SK-N-SH (cell line): ENCODE results near the gene TMEM132D. TPM values are rescaled to one million over a fixed set of nuclear protein-coding genes. Genes with fewer than 3 reads are reported as not detected.

Experiments used
- CTCF ChIA-PET: fragments of 300-600, 350-600 bp; formaldehyde crosslinking; extraction: SDS; loops from one replicate; lab custom pipeline; 2021; lab: Yijun Ruan, JAX
- POLR2A ChIA-PET: fragments of 350-600 bp; sonication (Branson Sonifier 250); formaldehyde crosslinking; extraction: SDS; loops from one replicate; lab custom pipeline; 2020; ENCODE audit warnings: antibody characterized with exemption, inconsistent platforms; lab: Yijun Ruan, JAX
- DNase-seq: peaks from one replicate; pipeline ENCODE4 v3.0.0; 2012
- H2AFZ ChIP-seq: fragments of 200-600 bp; sonication (generic); 2 replicates; pipeline ENCODE4 v1.8.1; 2016; ENCODE audit warnings: antibody characterized with exemption, mild to moderate bottlenecking, low read depth
- H3F3A ChIP-seq: fragments of 200-600 bp; sonication (generic); replicated peaks from 2 replicates; pipeline ENCODE3; 2016; ENCODE audit warnings: antibody characterized with exemption, mild to moderate bottlenecking; ENCODE audit not compliant: insufficient read depth
- H3K27ac ChIP-seq, 2 experiments: fragments of 200-500 bp in 1 of 2; fragments of 200-600 bp in 1 of 2; sonication (Bioruptor generic) in 1 of 2; sonication (generic), shearing (Covaris generic) in 1 of 2; 2 replicates each; pipeline versions ENCODE4 v1.5.1 to v1.6.1; 2014 to 2016; ENCODE audit warnings: low read depth in 2 of 2, inconsistent platforms in 1 of 2, low read length in 1 of 2, mild to moderate bottlenecking in 1 of 2, mixed read lengths in 1 of 2
- H3K27me3 ChIP-seq: fragments of 200-600 bp; sonication (generic), shearing (Covaris generic); 2 replicates; pipeline ENCODE4 v1.6.1; 2016; ENCODE audit warnings: mixed run types; ENCODE audit not compliant: insufficient read depth
- H3K36me3 ChIP-seq, 2 experiments: fragments of 200-500 bp in 1 of 2; fragments of 200-600 bp in 1 of 2; sonication (Bioruptor generic) in 1 of 2; sonication (generic) in 1 of 2; replicated peaks in 1 of 2; 2 replicates each; pipeline versions ENCODE3 to v1.5.1; 2014 to 2016; ENCODE audit warnings: low read length in 1 of 2, mild to moderate bottlenecking in 1 of 2; ENCODE audit not compliant: insufficient read depth in 2 of 2, control insufficient read depth in 1 of 2
- H3K4me1 ChIP-seq, 2 experiments: fragments of 200-500 bp in 1 of 2; fragments of 200-600 bp in 1 of 2; sonication (Bioruptor generic) in 1 of 2; sonication (generic), shearing (Covaris generic) in 1 of 2; 2 replicates each; pipeline versions ENCODE4 v1.5.1 to v1.6.1; 2014 to 2016; ENCODE audit warnings: low read depth in 1 of 2, low read length in 1 of 2, mixed run types in 1 of 2; ENCODE audit not compliant: insufficient read depth in 2 of 2, control insufficient read depth in 1 of 2
- H3K4me2 ChIP-seq: fragments of 200-600 bp; sonication (generic), shearing (Covaris generic); 2 replicates; pipeline ENCODE4 v1.6.1; 2017; ENCODE audit warnings: mixed run types
- H3K4me3 ChIP-seq, 2 experiments: fragments of 200-500 bp in 1 of 2; fragments of 200-600 bp in 1 of 2; sonication (Bioruptor generic) in 1 of 2; sonication (generic), shearing (Covaris generic) in 1 of 2; 2 replicates each; pipeline versions ENCODE4 v1.5.1 to v1.8.1; 2014 to 2016; ENCODE audit warnings: low read depth in 2 of 2, inconsistent platforms in 1 of 2, low read length in 1 of 2, mild to moderate bottlenecking in 1 of 2, mixed read lengths in 1 of 2, moderate library complexity in 1 of 2
- H3K79me2 ChIP-seq: fragments of 200-600 bp; sonication (generic); 2 replicates; pipeline ENCODE4 v1.8.1; 2017; ENCODE audit warnings: mild to moderate bottlenecking; ENCODE audit not compliant: insufficient read depth
- H3K9ac ChIP-seq: fragments of 200-600 bp; sonication (generic); 2 replicates; pipeline ENCODE4 v1.6.1; 2017; ENCODE audit warnings: mixed run types
- H3K9me2 ChIP-seq: fragments of 200-600 bp; sonication (generic); 2 replicates; pipeline ENCODE4 v1.6.1; 2017; ENCODE audit warnings: mixed run types
- H3K9me3 ChIP-seq: fragments of 200-600 bp; sonication (generic); 2 replicates; pipeline ENCODE4 v1.6.1; 2017; ENCODE audit warnings: mixed run types, mild to moderate bottlenecking, moderate library complexity
- H4K20me1 ChIP-seq: fragments of 200-600 bp; sonication (generic); 2 replicates; pipeline ENCODE4 v1.6.1; 2017; ENCODE audit warnings: mild to moderate bottlenecking, mixed run types; ENCODE audit not compliant: insufficient read depth
- CHD2 ChIP-seq: fragments of 150-350 bp; IDR thresholded peaks from 2 replicates; pipeline ENCODE4 v1.6.1; 2018; ENCODE audit warnings: low read length; ENCODE audit not compliant: partially characterized antibody
- ELF1 ChIP-seq: IDR thresholded peaks from 2 replicates; pipeline ENCODE4 v1.4.0; 2012
- EP300 ChIP-seq, 2 experiments: IDR thresholded peaks; 2 replicates each; pipeline versions ENCODE4 v1.4.0 to v1.6.1; 2012; ENCODE audit warnings: borderline replicate concordance in 1 of 2, low read depth in 1 of 2, low read length in 1 of 2
- EZH2phosphoT487 ChIP-seq: fragments of 200-600 bp; sonication (generic); IDR thresholded peaks from 2 replicates; pipeline ENCODE4 v1.6.1; 2017; ENCODE audit warnings: low read depth, mixed run types, mild to moderate bottlenecking, antibody characterized with exemption, moderate library complexity, borderline replicate concordance
- MXI1 ChIP-seq: IDR thresholded peaks from 2 replicates; pipeline ENCODE4 v1.6.1; 2012; ENCODE audit warnings: mild to moderate bottlenecking, low read depth, low read length, improper control_type of control experiment
- RAD21 ChIP-seq: IDR thresholded peaks from 2 replicates; pipeline ENCODE4 v1.6.1; 2012; ENCODE audit warnings: mild to moderate bottlenecking, low read length
- RCOR1 ChIP-seq: fragments of 150-350 bp; IDR thresholded peaks from 2 replicates; pipeline ENCODE4 v1.6.1; 2017; ENCODE audit warnings: antibody characterized with exemption, low read length
- RFX5 ChIP-seq: IDR thresholded peaks from 2 replicates; pipeline ENCODE4 v1.6.1; 2012; ENCODE audit warnings: mild to moderate bottlenecking, improper control_type of control experiment, low read length
- RXRA ChIP-seq: IDR thresholded peaks from 2 replicates; pipeline ENCODE4 v1.4.0; 2012; ENCODE audit warnings: low read depth, mild to moderate bottlenecking, borderline replicate concordance
- SIN3A ChIP-seq: IDR thresholded peaks from 2 replicates; pipeline ENCODE4 v1.6.1; 2012; ENCODE audit warnings: low read depth, mild to moderate bottlenecking, low read length, moderate library complexity, borderline replicate concordance
- TCF12 ChIP-seq: IDR thresholded peaks from 2 replicates; pipeline ENCODE4 v1.4.0; 2012
- WGBS: methylation state at CpG from one replicate; pipeline ENCODE4 v1.1.6; 2017; ENCODE audit warnings: low lambda C conversion rate; 5-methylcytosine and 5-hydroxymethylcytosine counted together
- polyA plus RNA-seq, 3 experiments: library from polyadenylated mRNA; depleted of rRNA; stranded (reverse); fragments of >200 nt; gene quantifications; 2 replicates each; pipeline ENCODE4 v1.2.3, GENCODE V29; 2012
- TF ChIP-seq, protein P1 (sequence below): IDR thresholded peaks from 2 replicates; pipeline ENCODE4 v1.4.0; 2012; ENCODE audit warnings: low read depth, borderline replicate concordance
- TF ChIP-seq, protein P2 (sequence below): IDR thresholded peaks from 2 replicates; pipeline ENCODE4 v1.6.1; 2012; ENCODE audit warnings: mild to moderate bottlenecking, low read depth, low read length, moderate library complexity
- TF ChIP-seq, protein P3 (sequence below): IDR thresholded peaks from 2 replicates; pipeline ENCODE4 v1.4.0; 2012; ENCODE audit warnings: low read depth, borderline replicate concordance
- TF ChIP-seq, protein P4 (sequence below): IDR thresholded peaks from 2 replicates; pipeline ENCODE4 v1.4.0; 2012; ENCODE audit warnings: low read depth
- TF ChIP-seq, protein P5 (sequence below): fragments of 150-350 bp; IDR thresholded peaks from 2 replicates; pipeline ENCODE4 v1.6.1; 2017; ENCODE audit warnings: antibody characterized with exemption, low read length, low read depth, borderline replicate concordance

The TMEM132D gene
- polyA plus RNA-seq, 1 of the 3 experiments (the other 2 are of a cell fraction): not detected

DNA sequence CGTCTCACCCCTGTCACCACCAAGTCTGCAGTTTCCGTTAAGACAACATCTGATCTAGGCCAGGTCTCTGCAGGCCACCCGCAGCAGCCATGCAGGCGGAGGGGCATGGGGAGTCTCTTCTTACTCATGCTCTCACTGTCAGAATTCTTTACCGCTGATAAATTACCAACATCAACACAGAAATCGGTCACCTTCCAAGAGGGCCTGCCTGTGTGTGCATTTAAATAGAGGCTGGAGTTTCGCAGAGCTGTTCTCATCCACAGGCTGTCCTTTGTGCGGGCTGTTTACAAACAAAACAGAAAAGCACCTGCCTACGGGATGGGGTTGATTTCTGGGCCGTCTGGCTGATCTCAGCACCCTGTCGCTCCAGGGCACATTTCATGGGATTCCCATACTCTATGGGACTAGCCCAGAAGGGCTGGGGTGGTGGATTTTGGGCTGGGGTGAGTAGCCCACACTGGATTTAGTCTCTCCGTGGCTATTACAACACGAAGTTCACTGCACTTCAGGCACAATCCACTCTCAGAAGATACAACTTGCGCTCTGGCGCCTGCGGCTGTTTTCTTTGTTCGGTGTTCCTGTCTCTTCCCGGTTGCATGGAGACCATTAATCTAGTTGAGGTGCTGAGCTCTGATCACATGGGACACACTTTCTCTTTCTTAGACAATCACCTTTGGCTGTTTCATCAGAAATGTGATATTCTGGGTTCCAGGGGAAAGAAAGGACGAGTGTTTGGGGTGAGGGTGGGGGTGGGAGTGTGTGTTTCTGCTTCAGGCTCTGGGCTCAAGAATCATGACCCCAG is 719.5 kb downstream of the TMEM132D start:
- Histone ChIP-seq H2AFZ (no peak overlapping the region), H3K36me3 (no peaks in the 10 kb centered on the region), H3K4me2 (no peak overlapping the region), H3K27me3 (no peaks in the 10 kb centered on the region), H3K9ac (no peak overlapping the region), H4K20me1 (no peaks in the 10 kb centered on the region), H3F3A (no peaks in the 10 kb centered on the region), H3K27ac (no peak overlapping the region), H3K79me2 (no peaks in the 10 kb centered on the region), H3K9me2 (no peaks in the 10 kb centered on the region), H3K4me3 (no peak overlapping the region), H3K4me1 (no peaks in the 10 kb centered on the region), H3K9me3 (no peaks in the 10 kb centered on the region)
- ChIA-PET POLR2A (no interaction called here), CTCF (no interaction called here)
- no peak for DNase-seq
- WGBS: 29% methylated on average over 15 of the region's 19 CpGs
- TF ChIP-seq, protein P1, sequence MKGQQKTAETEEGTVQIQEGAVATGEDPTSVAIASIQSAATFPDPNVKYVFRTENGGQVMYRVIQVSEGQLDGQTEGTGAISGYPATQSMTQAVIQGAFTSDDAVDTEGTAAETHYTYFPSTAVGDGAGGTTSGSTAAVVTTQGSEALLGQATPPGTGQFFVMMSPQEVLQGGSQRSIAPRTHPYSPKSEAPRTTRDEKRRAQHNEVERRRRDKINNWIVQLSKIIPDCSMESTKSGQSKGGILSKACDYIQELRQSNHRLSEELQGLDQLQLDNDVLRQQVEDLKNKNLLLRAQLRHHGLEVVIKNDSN: no peak
- TF ChIP-seq EP300 (IDR thresholded peaks at IDR 0.05; ENCODE audit: borderline replicate concordance in 1 of 2, low read depth in 1 of 2, low read length in 1 of 2): no peak
- TF ChIP-seq RAD21: no peak
- no peak for TF ChIP-seq MXI1
- TF ChIP-seq EZH2phosphoT487: no peak
- TF ChIP-seq, protein P2, sequence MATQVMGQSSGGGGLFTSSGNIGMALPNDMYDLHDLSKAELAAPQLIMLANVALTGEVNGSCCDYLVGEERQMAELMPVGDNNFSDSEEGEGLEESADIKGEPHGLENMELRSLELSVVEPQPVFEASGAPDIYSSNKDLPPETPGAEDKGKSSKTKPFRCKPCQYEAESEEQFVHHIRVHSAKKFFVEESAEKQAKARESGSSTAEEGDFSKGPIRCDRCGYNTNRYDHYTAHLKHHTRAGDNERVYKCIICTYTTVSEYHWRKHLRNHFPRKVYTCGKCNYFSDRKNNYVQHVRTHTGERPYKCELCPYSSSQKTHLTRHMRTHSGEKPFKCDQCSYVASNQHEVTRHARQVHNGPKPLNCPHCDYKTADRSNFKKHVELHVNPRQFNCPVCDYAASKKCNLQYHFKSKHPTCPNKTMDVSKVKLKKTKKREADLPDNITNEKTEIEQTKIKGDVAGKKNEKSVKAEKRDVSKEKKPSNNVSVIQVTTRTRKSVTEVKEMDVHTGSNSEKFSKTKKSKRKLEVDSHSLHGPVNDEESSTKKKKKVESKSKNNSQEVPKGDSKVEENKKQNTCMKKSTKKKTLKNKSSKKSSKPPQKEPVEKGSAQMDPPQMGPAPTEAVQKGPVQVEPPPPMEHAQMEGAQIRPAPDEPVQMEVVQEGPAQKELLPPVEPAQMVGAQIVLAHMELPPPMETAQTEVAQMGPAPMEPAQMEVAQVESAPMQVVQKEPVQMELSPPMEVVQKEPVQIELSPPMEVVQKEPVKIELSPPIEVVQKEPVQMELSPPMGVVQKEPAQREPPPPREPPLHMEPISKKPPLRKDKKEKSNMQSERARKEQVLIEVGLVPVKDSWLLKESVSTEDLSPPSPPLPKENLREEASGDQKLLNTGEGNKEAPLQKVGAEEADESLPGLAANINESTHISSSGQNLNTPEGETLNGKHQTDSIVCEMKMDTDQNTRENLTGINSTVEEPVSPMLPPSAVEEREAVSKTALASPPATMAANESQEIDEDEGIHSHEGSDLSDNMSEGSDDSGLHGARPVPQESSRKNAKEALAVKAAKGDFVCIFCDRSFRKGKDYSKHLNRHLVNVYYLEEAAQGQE: no peak
- TF ChIP-seq ELF1: no peak
- no peak for TF ChIP-seq RCOR1
- TF ChIP-seq, protein P3, sequence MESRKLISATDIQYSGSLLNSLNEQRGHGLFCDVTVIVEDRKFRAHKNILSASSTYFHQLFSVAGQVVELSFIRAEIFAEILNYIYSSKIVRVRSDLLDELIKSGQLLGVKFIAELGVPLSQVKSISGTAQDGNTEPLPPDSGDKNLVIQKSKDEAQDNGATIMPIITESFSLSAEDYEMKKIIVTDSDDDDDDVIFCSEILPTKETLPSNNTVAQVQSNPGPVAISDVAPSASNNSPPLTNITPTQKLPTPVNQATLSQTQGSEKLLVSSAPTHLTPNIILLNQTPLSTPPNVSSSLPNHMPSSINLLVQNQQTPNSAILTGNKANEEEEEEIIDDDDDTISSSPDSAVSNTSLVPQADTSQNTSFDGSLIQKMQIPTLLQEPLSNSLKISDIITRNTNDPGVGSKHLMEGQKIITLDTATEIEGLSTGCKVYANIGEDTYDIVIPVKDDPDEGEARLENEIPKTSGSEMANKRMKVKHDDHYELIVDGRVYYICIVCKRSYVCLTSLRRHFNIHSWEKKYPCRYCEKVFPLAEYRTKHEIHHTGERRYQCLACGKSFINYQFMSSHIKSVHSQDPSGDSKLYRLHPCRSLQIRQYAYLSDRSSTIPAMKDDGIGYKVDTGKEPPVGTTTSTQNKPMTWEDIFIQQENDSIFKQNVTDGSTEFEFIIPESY: no peak
- no peak for TF ChIP-seq CHD2
- TF ChIP-seq, protein P4, sequence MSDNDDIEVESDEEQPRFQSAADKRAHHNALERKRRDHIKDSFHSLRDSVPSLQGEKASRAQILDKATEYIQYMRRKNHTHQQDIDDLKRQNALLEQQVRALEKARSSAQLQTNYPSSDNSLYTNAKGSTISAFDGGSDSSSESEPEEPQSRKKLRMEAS: no peak
- TF ChIP-seq RXRA: no peak
- TF ChIP-seq, protein P5, sequence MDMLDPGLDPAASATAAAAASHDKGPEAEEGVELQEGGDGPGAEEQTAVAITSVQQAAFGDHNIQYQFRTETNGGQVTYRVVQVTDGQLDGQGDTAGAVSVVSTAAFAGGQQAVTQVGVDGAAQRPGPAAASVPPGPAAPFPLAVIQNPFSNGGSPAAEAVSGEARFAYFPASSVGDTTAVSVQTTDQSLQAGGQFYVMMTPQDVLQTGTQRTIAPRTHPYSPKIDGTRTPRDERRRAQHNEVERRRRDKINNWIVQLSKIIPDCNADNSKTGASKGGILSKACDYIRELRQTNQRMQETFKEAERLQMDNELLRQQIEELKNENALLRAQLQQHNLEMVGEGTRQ: no peak
- no peak for TF ChIP-seq RFX5
- TF ChIP-seq TCF12: no peak
- no peak for TF ChIP-seq SIN3A
